Measurements from ENCODE around the gene SLC13A2. TPM values are rescaled to one million over a fixed set of nuclear protein-coding genes. Genes with fewer than 3 reads are reported as not detected.

The SLC13A2 gene
- total RNA-seq, 3 donors from 2014 or later (not counting 1 experiment from before 2014, with no cell fraction given), result not detected

- intact Hi-C loops (cut with micrococcal nuclease), result no loop called here
- Histone ChIP-seq H3K4me3 (ENCODE audit: low read length) (no peak overlapping the region), H3K36me3 (ENCODE audit: control insufficient read depth, insufficient read depth, low read length) (no peaks in the 10 kb centered on the region), H3K9me3 (ENCODE audit: control insufficient read depth, insufficient read depth, low read length) (no peaks in the 10 kb centered on the region), H3K27ac (ENCODE audit: low read length) (no peak overlapping the region), H3K27me3 (ENCODE audit: control insufficient read depth, insufficient read depth, low read length) (no peaks in the 10 kb centered on the region), H3K4me1 (ENCODE audit: control insufficient read depth, insufficient read depth, low read length) (no peaks in the 10 kb centered on the region)
- TF ChIP-seq, protein P1, sequence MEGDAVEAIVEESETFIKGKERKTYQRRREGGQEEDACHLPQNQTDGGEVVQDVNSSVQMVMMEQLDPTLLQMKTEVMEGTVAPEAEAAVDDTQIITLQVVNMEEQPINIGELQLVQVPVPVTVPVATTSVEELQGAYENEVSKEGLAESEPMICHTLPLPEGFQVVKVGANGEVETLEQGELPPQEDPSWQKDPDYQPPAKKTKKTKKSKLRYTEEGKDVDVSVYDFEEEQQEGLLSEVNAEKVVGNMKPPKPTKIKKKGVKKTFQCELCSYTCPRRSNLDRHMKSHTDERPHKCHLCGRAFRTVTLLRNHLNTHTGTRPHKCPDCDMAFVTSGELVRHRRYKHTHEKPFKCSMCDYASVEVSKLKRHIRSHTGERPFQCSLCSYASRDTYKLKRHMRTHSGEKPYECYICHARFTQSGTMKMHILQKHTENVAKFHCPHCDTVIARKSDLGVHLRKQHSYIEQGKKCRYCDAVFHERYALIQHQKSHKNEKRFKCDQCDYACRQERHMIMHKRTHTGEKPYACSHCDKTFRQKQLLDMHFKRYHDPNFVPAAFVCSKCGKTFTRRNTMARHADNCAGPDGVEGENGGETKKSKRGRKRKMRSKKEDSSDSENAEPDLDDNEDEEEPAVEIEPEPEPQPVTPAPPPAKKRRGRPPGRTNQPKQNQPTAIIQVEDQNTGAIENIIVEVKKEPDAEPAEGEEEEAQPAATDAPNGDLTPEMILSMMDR (IDR thresholded peaks at IDR 0.05), result no peak
- peaks cover 8 to 11% of the 10 kb centered on the region in 2 donors for H3K27me3 Mint-ChIP-seq (ENCODE audit: low read depth in 2 of 2)
- no peak for DNase-seq
- no peak overlapping the region for H3K4me3 Mint-ChIP-seq
- H3K36me3 Mint-ChIP-seq, result no peaks in the 10 kb centered on the region
- ATAC-seq, result peak in 1 of 3 donors; percentile 48
- H3K27ac Mint-ChIP-seq, result no peak overlapping the region
- no peaks in the 10 kb centered on the region for H3K9me3 Mint-ChIP-seq
- H3K4me1 Mint-ChIP-seq, result no peaks in the 10 kb centered on the region
- WGBS (ENCODE audit: insufficient coverage), result 66% methylated on average over 13 of the region's 13 CpGs
Measured at GRCh38 chr17:28500712-28501379, 27.4 kb downstream of the SLC13A2 start.

GRCh38 chr17:28501421-28502284, 28.2 kb downstream of the SLC13A2 start:
- Mint-ChIP-seq H3K4me3 (no peak overlapping the region), H3K4me1 (no peaks in the 10 kb centered on the region), H3K9me3 (no peaks in the 10 kb centered on the region), H3K27ac (no peak overlapping the region), H3K36me3 (no peaks in the 10 kb centered on the region), H3K27me3 (ENCODE audit: low read depth in 2 of 2) (peaks cover 8 to 11% of the 10 kb centered on the region in 2 donors)
- no peak for ATAC-seq
- Histone ChIP-seq H3K36me3 (ENCODE audit: control insufficient read depth, insufficient read depth, low read length) (no peaks in the 10 kb centered on the region), H3K4me3 (ENCODE audit: low read length) (no peak overlapping the region), H3K27ac (ENCODE audit: low read length) (no peak overlapping the region), H3K4me1 (ENCODE audit: control insufficient read depth, insufficient read depth, low read length) (no peaks in the 10 kb centered on the region), H3K9me3 (ENCODE audit: control insufficient read depth, insufficient read depth, low read length) (no peaks in the 10 kb centered on the region), H3K27me3 (ENCODE audit: control insufficient read depth, insufficient read depth, low read length) (no peaks in the 10 kb centered on the region)
- TF ChIP-seq, protein P1 (IDR thresholded peaks at IDR 0.05), result no peak
- 83% methylated on average over 3 of the region's 3 CpGs for WGBS (ENCODE audit: insufficient coverage)
- no peak for DNase-seq
- intact Hi-C loops (cut with micrococcal nuclease), result no loop called here

GRCh38 chr17:28503420-28503819, 30.0 kb downstream of the SLC13A2 start:
- no peak for ATAC-seq
- H3K9me3 ChIP-seq (ENCODE audit: control insufficient read depth, insufficient read depth, low read length), result no peaks in the 10 kb centered on the region
- H3K36me3 ChIP-seq (ENCODE audit: control insufficient read depth, insufficient read depth, low read length), result no peaks in the 10 kb centered on the region
- Mint-ChIP-seq H3K36me3 (no peaks in the 10 kb centered on the region), H3K27me3 (ENCODE audit: low read depth in 2 of 2) (peaks cover 8 to 14% of the 10 kb centered on the region in 2 donors), H3K27ac (no peak overlapping the region), H3K4me1 (no peaks in the 10 kb centered on the region), H3K4me3 (no peak overlapping the region), H3K9me3 (no peaks in the 10 kb centered on the region)
- 92% methylated on average over 3 of the region's 3 CpGs for WGBS (ENCODE audit: insufficient coverage)
- no peaks in the 10 kb centered on the region for H3K27me3 ChIP-seq (ENCODE audit: control insufficient read depth, insufficient read depth, low read length)
- no peak for DNase-seq
- intact Hi-C loops (cut with micrococcal nuclease), result no loop called here
- TF ChIP-seq, protein P1 (IDR thresholded peaks at IDR 0.05), result no peak
- H3K4me3 ChIP-seq (ENCODE audit: low read length), result no peak overlapping the region
- no peak overlapping the region for H3K27ac ChIP-seq (ENCODE audit: low read length)
- no peaks in the 10 kb centered on the region for H3K4me1 ChIP-seq (ENCODE audit: control insufficient read depth, insufficient read depth, low read length)

All from natural killer cell (primary cell).